ENCODE data around the gene ZMIZ1. TPM values are rescaled to one million over a fixed set of nuclear protein-coding genes. Genes with fewer than 3 reads are reported as not detected.

Gene ZMIZ1
- polyA plus RNA-seq, 1 experiment, result 13.0 TPM

DNA sequence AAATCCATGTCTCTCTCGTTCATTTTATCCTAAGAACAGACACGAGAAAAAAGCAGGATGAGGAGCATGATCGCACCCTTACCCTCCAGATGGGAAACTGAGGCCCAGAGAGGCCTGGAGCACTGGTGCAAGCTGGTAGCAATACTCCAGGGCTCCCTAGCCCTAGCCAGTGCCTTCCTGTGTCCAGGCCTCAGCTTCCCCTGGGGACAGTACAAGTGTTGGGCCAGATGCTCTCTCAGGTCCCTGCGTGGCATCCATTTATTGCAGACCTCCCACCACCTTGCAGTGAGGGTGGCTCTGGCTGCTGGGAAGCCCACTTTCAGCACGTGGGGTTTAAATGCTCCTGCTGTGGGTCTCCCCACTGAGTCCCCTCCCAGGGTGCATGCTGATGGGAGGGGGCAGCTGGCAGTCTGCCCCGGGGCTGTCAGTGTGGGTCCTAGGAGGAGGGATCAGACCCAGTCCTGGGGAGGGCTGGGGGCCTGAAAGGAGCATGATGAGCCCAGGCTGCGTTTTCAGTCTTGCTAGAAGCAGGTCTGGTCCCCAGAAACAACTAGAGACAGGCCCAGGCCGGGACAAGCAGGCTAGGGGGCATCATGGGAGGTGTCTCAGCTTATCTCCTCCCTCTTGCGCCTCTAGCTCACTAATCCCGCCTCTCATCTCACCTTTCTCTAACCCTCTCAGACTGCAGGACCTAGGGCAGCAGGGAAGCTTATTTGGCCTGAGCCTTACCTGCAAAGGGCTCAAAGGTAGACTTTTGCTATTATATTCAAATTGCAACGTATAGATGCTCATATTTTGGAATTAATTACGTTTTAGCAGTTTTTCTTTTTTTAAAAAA is 277.8 kb downstream of the ZMIZ1 start:
- CTCF ChIA-PET, result interaction anchor here (0.9 to 3.0 kb wide), 6 partner anchors 9 to 29 kb away, joined by 3 to 8 read pairs (median 6); no protein-coding TSS in a partner anchor
- H3K36me3 ChIP-seq (ENCODE audit: control insufficient read depth, insufficient read depth, low read length), result peaks cover 22% of the 10 kb centered on the region
- POLR2A ChIA-PET, result no interaction called here
- no peak for TF ChIP-seq CTCF (IDR thresholded peaks at IDR 0.05; ENCODE audit: insufficient read depth, low read depth, low read length)
- no peak overlapping the region for H3K4me3 ChIP-seq (ENCODE audit: low read depth, low read length)
- H3K27me3 ChIP-seq (ENCODE audit: control insufficient read depth, insufficient read depth, low read length), result no peaks in the 10 kb centered on the region
- DNase-seq (ENCODE audit: low read depth), result no peak

DNA sequence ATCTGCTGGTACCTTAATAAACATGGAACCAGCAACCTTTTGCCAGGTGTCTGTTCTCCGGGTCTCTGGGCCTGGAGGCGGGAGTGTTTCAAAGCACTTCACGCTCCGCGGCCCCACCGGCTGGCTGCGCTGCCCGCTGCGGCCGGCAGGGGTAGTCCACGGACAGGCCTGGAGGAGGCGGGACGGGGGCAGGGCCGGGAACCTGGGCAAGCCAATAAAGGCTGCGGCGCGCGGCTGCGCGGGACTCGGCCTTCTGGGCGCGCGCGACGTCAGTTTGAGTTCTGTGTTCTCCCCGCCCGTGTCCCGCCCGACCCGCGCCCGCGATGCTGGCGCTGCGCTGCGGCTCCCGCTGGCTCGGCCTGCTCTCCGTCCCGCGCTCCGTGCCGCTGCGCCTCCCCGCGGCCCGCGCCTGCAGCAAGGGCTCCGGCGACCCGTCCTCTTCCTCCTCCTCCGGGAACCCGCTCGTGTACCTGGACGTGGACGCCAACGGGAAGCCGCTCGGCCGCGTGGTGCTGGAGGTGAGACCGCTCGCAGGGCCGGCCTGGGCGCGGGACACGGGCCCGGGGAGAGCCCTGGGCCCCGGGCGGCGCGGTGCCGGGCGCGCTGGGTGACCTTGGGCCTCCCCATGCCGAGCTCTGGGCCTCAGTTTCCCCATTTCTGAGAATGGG is 278.6 kb downstream of the ZMIZ1 start, which contains the start of gene PPIF:
Gene PPIF, plus strand, starts transcription at position 244 of the 668 bp plus-strand sequence. Its CDS starts 80 bp downstream, at position 324.
- Histone ChIP-seq H3K27me3 (ENCODE audit: control insufficient read depth, insufficient read depth, low read length) (no peaks in the 10 kb centered on the region), H3K36me3 (ENCODE audit: control insufficient read depth, insufficient read depth, low read length) (peaks cover 28% of the 10 kb centered on the region), H3K4me3 (ENCODE audit: low read depth, low read length) (peak within 1 kb of the TSS; percentile 81)
- POLR2A ChIA-PET, result no interaction called here
- DNase-seq (ENCODE audit: low read depth), result peak; percentile 45
- TF ChIP-seq CTCF (IDR thresholded peaks at IDR 0.05; ENCODE audit: insufficient read depth, low read depth, low read length), result peak; percentile 87
- CTCF ChIA-PET, result interaction anchor here (0.9 to 3.0 kb wide), 6 partner anchors 11 to 30 kb away, joined by 3 to 8 read pairs (median 6); no protein-coding TSS in a partner anchor

DNA sequence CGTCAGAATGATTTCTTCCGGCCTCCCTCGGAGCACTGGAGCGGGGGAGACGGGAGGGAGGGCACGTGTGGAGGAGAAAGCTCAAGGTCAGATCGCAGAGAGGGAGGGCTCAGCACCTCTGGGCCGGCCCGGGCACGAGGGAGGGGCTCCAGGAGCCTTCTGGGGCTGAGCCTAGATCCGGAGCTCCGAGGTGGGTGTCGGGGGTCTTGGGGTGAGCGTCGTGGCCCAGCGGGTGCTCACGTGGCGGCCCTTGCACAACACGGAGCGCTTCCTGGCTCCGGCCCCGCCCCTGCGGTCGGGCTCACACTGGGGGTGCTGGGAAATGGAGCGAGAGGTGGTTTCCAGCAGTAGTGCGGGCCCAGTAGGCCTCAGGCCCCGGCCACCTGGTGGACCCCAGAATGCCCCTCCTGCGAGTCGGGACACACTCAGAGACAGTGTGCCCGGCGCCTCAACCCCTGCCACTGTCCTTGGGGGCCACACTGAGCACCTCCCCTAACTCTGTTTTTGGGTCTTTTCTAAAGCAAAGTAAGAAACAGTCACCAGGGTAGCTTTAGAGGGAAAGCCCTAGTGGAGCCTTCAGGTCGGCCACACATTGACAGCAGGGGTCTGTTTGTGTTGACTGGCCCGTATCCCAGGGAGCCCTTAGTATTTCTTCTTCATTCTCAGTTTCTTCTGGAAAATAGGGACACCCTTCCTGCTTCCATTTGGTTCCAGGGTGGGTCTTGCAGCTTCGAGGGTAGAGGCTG is 279.3 kb downstream of the ZMIZ1 start:
- no peak for DNase-seq (ENCODE audit: low read depth)
- Histone ChIP-seq H3K27me3 (ENCODE audit: control insufficient read depth, insufficient read depth, low read length) (no peaks in the 10 kb centered on the region), H3K4me3 (ENCODE audit: low read depth, low read length) (peak overlapping the region; percentile 81), H3K36me3 (ENCODE audit: control insufficient read depth, insufficient read depth, low read length) (peaks cover 34% of the 10 kb centered on the region)
- no peak for TF ChIP-seq CTCF (IDR thresholded peaks at IDR 0.05; ENCODE audit: insufficient read depth, low read depth, low read length)
- POLR2A ChIA-PET, result no interaction called here
- CTCF ChIA-PET, result interaction anchor here (0.9 to 3.0 kb wide), 5 partner anchors 10 to 31 kb away, joined by 3 to 8 read pairs (median 7); no protein-coding TSS in a partner anchor

- POLR2A ChIA-PET, result no interaction called here
- H3K27me3 ChIP-seq (ENCODE audit: control insufficient read depth, insufficient read depth, low read length), result no peaks in the 10 kb centered on the region
- H3K36me3 ChIP-seq (ENCODE audit: control insufficient read depth, insufficient read depth, low read length), result peaks cover 39% of the 10 kb centered on the region
- DNase-seq (ENCODE audit: low read depth), result no peak
- H3K4me3 ChIP-seq (ENCODE audit: low read depth, low read length), result peak overlapping the region; percentile 81
- CTCF ChIA-PET, result interaction anchor here (1.2 to 3.0 kb wide), 4 partner anchors 10 to 31 kb away, joined by 3 to 8 read pairs (median 7); no protein-coding TSS in a partner anchor
- no peak for TF ChIP-seq CTCF (IDR thresholded peaks at IDR 0.05; ENCODE audit: insufficient read depth, low read depth, low read length)
Observed at GRCh38 chr10:79348640-79348988, 279.8 kb downstream of the ZMIZ1 start.
